Stimulated activated CD8-positive, alpha-beta memory T cell treated with anti-CD3 and anti-CD28 coated beads, Interleukin-4, amount 100 ng/mL, for 4 hours (primary cell): ENCODE data around the gene SNRNP48.

Experiments used
- DNase-seq, 2 donors: peaks; one replicate each; pipeline ENCODE4 v3.0.0-alpha.2; 2020; ENCODE audit warnings: low read depth in 2 of 2, low spot score in 1 of 2

Gene SNRNP48

DNA sequence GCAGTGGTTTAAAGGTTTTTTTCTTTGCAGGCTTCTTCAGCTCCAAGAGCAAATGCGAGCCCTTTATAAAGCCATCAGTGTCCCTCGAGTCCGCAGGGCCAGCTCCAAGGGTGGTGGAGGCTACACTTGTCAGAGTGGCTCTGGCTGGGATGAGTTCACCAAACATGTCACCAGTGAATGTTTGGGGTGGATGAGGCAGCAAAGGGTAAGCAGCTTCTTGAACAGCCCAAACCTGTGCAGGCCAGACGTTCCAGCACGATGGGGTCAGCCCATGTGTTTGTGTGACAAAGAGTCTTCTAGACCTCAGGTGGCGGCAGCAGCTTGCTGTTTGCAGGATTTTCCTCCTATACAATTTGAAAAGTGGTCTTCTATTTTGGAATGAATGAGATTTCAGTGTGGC is 30.8 kb upstream of the SNRNP48 start:
- DNase-seq: no peak

DNA sequence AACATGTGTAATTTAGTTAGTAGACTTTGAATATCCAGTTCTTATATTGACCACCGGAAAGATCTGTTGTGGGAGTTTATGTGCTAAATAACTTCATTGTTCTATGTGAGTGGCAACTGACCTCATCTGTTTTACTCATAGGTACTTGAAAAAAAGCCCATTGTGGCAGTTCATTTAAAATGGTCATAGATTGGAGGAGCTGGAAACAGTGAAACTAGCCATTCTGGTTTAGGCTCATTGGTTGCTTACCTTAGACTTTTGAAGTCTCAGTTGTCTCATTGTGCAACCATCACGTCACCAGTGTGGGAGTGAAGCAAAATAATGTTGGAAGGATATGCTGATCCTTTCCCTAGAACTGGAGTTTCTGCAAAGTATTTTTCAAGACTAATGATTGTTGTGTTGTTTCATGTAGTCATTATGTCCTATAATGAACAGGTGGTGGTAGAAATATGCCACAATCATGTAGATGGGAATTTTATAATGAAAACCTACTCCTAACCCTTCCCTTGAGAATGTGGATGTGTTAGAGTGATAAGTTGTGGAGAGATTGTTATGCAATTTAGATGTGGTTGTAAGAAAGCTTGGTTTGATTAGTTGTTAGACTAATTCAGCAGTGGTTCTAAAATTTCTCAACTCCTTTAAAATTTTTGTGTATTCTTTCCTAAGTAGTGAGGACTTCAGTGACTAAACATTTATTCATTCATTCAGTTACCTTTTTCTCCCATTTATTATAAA is 30.2 kb upstream of the SNRNP48 start:
- no peak for DNase-seq

GRCh38 chr6:7561153-7561964 is 28.6 kb upstream of the SNRNP48 start:
- DNase-seq: no peak

DNA sequence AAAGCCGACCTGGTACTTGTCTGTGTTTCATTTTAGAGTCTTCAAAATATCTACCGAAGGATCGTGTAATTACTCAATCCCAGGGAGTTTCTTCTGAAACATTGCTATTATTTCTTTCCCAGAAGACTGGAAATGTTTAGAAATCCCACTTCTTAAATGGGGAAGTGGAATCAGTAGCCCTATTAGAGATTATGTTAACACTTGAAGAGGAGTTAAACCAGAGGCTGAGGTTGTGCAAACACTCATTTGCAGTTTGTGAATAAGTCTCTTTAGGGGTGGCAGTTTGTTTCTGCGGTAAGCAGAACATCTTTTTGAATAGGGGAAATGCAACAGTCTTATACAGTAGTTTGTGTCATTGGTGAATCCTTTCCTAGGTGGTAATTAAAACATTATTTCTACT is 27.2 kb upstream of the SNRNP48 start:
- DNase-seq: no peak

- DNase-seq: no peak
Measured at GRCh38 chr6:7566107-7566506, 23.9 kb upstream of the SNRNP48 start.

- DNase-seq: no peak
Measured at GRCh38 chr6:7566617-7567173, 23.3 kb upstream of the SNRNP48 start.

GRCh38 chr6:7568021-7568420 is 22.0 kb upstream of the SNRNP48 start:
- DNase-seq: no peak

GRCh38 chr6:7569082-7569481 is 20.9 kb upstream of the SNRNP48 start:
- DNase-seq: no peak

- no peak for DNase-seq
Measured at GRCh38 chr6:7572213-7572943, 17.6 kb upstream of the SNRNP48 start.

GRCh38 chr6:7574500-7574899 is 15.5 kb upstream of the SNRNP48 start:
- no peak for DNase-seq

GRCh38 chr6:7578516-7578915 is 11.5 kb upstream of the SNRNP48 start:
- DNase-seq: no peak

DNA sequence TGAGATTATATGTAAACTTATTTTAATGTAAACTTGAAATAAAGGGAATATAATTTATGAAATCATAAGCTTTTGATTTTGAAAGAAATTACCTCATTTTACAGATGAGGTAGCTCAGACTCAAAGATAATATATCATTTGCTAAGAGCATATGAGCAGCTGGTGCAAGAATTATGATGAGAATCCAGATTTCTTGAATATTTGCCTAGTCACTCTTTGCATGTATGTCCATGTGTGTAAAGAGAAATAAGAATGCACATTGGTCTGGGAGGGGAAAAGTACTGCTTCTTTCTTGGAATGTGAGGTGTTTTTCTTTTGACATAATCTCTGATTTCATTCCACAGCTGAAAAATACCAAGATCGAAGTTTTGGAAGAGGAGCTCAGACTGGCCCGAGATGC is 11.1 kb upstream of the SNRNP48 start:
- no peak for DNase-seq

DNA sequence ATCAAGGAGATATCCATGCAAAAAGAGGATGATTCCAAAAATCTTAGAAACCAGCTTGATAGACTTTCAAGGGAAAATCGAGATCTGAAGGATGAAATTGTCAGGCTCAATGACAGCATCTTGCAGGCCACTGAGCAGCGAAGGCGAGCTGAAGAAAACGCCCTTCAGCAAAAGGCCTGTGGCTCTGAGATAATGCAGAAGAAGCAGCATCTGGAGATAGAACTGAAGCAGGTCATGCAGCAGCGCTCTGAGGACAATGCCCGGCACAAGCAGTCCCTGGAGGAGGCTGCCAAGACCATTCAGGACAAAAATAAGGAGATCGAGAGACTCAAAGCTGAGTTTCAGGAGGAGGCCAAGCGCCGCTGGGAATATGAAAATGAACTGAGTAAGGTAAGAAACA is 10.1 kb upstream of the SNRNP48 start:
- DNase-seq: no peak

- no peak for DNase-seq
Measured at GRCh38 chr6:7580537-7580926, 9.5 kb upstream of the SNRNP48 start.

- no peak for DNase-seq
Measured at GRCh38 chr6:7580927-7581618, 8.9 kb upstream of the SNRNP48 start.

GRCh38 chr6:7585287-7585930 is 4.6 kb upstream of the SNRNP48 start:
- DNase-seq: no peak

DNA sequence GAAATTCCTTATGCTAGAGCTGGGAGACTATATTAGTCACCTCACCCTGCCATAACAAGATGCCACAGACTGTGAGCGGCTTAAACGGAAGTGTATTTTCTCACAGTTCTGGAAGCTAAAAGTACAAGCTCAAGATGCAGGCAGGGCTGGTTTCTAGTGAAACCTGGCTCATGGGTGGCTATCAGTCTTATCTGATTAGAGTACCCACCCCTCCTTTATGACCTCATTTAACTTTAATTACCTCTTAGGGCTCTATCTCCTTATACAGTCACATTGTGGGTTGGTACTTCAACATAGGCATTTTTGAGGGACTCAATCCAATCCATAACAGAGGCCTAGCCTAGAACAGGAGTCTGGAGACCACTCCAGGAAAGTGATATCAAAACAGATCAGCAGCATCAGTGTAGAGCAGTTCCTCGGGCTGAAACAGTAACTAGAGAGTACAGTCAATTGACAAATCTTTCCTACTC is 2.3 kb upstream of the SNRNP48 start:
- no peak for DNase-seq

DNA sequence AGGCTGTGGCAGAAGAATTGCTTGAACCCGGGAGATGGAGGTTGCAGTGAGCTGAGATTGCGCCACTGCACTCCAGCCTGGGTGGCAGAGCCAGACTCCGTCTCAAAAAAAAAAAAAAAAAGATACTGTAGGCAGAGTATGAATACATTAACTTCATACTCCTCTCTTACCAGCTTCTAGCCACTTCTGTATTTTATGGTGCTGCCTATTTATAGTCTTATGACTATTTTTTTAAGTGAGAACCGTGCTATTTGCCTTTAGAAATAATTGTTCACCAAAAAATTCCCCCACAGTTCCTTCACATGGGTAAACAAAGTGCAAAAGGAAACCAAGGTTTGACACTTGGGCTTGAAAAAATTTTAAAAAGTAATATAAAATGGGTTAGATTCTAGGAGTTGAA is 1.5 kb upstream of the SNRNP48 start:
- no peak for DNase-seq

- no peak for DNase-seq
Measured at GRCh38 chr6:7589221-7589620, 777 bp upstream of the SNRNP48 start.

DNA sequence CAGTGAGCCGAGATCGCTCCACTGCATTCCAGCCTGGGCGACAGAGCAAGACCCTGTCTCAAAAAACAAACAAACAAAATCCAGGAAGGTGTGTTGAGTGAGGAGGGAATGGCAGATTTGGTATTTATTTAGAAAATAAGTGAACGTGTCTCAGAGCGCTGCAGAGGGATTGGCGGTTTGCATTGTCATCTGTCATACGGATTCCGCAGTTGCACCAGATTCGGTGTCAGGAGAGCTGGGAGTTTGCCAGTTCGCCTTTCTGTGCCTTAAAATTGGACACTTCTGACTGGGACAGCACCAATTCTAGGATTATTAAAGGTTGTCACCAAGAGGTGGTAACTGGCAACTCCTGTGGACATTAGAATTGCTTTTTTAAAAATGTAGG is 912 bp downstream of the SNRNP48 start:
- no peak for DNase-seq

DNA sequence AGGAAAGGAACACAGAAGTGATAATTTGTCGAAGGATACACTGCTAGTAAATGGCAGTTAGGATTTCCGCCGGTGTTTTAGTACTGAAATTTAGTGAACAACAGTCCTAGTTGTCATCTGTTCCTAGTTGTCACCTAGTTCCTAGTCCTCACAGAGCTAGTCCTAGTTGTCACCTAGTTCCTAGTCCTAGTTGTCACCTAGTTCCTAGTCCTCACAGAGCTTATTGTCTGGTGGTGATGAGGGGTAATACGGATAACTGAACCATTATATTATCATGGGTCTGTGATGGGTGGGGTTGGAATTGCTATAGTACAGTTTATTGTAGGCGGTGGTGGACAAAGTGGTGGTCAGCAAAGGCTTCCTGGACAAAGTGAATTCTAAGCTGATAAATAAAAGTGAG is 1.8 kb downstream of the SNRNP48 start:
- no peak for DNase-seq
